ENCODE results near the gene SMIM3. TPM values are rescaled to one million over a fixed set of nuclear protein-coding genes. Genes with fewer than 3 reads are reported as not detected.

The SMIM3 gene
- total and polyA plus RNA-seq, 2 of the 13 experiments (the other 11 are each of a cell fraction or from before 2014, with no cell fraction given) = 11.6 to 96.7 TPM

- TF ChIP-seq MAZ (IDR thresholded peaks at IDR 0.05; ENCODE audit: borderline replicate concordance, low read depth, low read length) (no peak), MAZ (CRISPR knock-in tag; IDR thresholded peaks at IDR 0.05; ENCODE audit: low read depth) (no peak), FOXP1 (IDR thresholded peaks at IDR 0.05) (no peak), FOXP1 (CRISPR knock-in tag; IDR thresholded peaks at IDR 0.05) (no peak)
Measured at GRCh38 chr5:150771034-150771795, 7.3 kb upstream of the SMIM3 start (continued).

- Histone ChIP-seq H2AFZ (ENCODE audit: low read length) (no peak overlapping the region), H3K36me3 (replicated peaks in 1 of 2; ENCODE audit: control insufficient read depth in 1 of 2, insufficient read depth in 2 of 2, low read length in 2 of 2) (no peaks in the 10 kb centered on the region), H3K4me2 (ENCODE audit: low read depth, low read length) (no peak overlapping the region), H4K20me1 (ENCODE audit: insufficient read depth, low read length) (no peaks in the 10 kb centered on the region), H3K4me1 (ENCODE audit: insufficient read depth, low read length) (peaks cover 15% of the 10 kb centered on the region), H3K9ac (ENCODE audit: insufficient read depth, low read depth, low read length) (no peak overlapping the region), H3K27me3 (ENCODE audit: control insufficient read depth in 1 of 2, insufficient read depth in 2 of 2, low read length in 2 of 2) (no peaks in the 10 kb centered on the region; a peak in 1 of 5 replicates), H3K27ac (ENCODE audit: extremely low read length, insufficient read depth, low read length) (no peak overlapping the region), H3K4me3 (replicated peaks in 1 of 3; ENCODE audit: insufficient read depth in 1 of 3, low read depth in 2 of 3, low read length in 3 of 3) (no peak overlapping the region), H3K9me3 (ENCODE audit: low read length) (no peaks in the 10 kb centered on the region), H3K79me2 (ENCODE audit: insufficient read depth, low read length) (peaks cover 9% of the 10 kb centered on the region)
- no peak for FAIRE-seq
- POLR2A ChIA-PET = no interaction called here
- 0% methylated on average over 1 of the region's 1 CpG for WGBS (ENCODE audit: low lambda C conversion rate)
- intact Hi-C loops (cut with micrococcal nuclease; ENCODE audit: unreplicated experiment) (no loop called here), in situ Hi-C loops (cut with HindIII; ENCODE audit: extremely low pct_ligation_motif_present, low pct_unique_long_range_greater_than_20kb) (no loop called here)
- no TSS peak for BruUV-seq (replicated peaks)
- CTCF ChIA-PET (ENCODE audit: low intra/inter-chr PET ratio, low total read pairs) = no interaction called here
- ATAC-seq = no peak
- no peak for DNase-seq (ENCODE audit: low spot score)
- TF ChIP-seq KDM2A (CRISPR knock-in tag; IDR thresholded peaks at IDR 0.05; ENCODE audit: borderline replicate concordance, low read depth) = no peak
- TF ChIP-seq MTERF4 (CRISPR knock-in tag; IDR thresholded peaks at IDR 0.05) = no peak
- TF ChIP-seq HDAC1 (CRISPR knock-in tag; IDR thresholded peaks at IDR 0.05) = no peak
- no peak for TF ChIP-seq ZNF687 (CRISPR knock-in tag; IDR thresholded peaks at IDR 0.05)
- no peak for TF ChIP-seq AHDC1 (CRISPR knock-in tag; IDR thresholded peaks at IDR 0.05; ENCODE audit: borderline replicate concordance)
- TF ChIP-seq ZNF589 (CRISPR knock-in tag; conservative IDR thresholded peaks at IDR 0.05) = no peak
- TF ChIP-seq ZNF883 (CRISPR knock-in tag; IDR thresholded peaks at IDR 0.05; ENCODE audit: not compliant biosample characterization) = no peak
- no peak for TF ChIP-seq KMT2B (CRISPR knock-in tag; IDR thresholded peaks at IDR 0.05)
Measured at GRCh38 chr5:150774145-150774544, 4.4 kb upstream of the SMIM3 start.

Measured in HepG2 (cell line).